HG03439 (cell line): ENCODE measurements around the gene OSGEP.

ENCODE experiments used
- ATAC-seq: cut with Tn5 transposase; IDR thresholded peaks from one replicate; pipeline ENCODE4 v1.9.1; 2021; ENCODE audit warnings: mild to moderate bottlenecking, moderate library complexity; ENCODE audit not compliant: unreplicated experiment

The OSGEP gene

GRCh38 chr14:20434701-20435581 lies 19.7 kb downstream of the OSGEP start:
- no peak for ATAC-seq

GRCh38 chr14:20429801-20430669 lies 24.6 kb downstream of the OSGEP start:
- ATAC-seq: no peak

GRCh38 chr14:20428802-20429201 lies 25.8 kb downstream of the OSGEP start:
- no peak for ATAC-seq

- peak; percentile 28 for ATAC-seq
Observed at GRCh38 chr14:20428010-20428365, 26.6 kb downstream of the OSGEP start.

- peak; percentile 53 for ATAC-seq
Observed at GRCh38 chr14:20427231-20428009, 27.2 kb downstream of the OSGEP start.

GRCh38 chr14:20424851-20425250 lies 29.8 kb downstream of the OSGEP start:
- ATAC-seq: no peak

GRCh38 chr14:20422886-20423285 lies 31.7 kb downstream of the OSGEP start:
- no peak for ATAC-seq

- no peak for ATAC-seq
Observed at GRCh38 chr14:20421267-20421666, 33.3 kb downstream of the OSGEP start.

GRCh38 chr14:20419419-20419818 lies 35.2 kb downstream of the OSGEP start:
- no peak for ATAC-seq

GRCh38 chr14:20418501-20418909 lies 36.1 kb downstream of the OSGEP start:
- ATAC-seq: no peak

- ATAC-seq: no peak
Observed at GRCh38 chr14:20417250-20418186, 37.1 kb downstream of the OSGEP start.

- no peak for ATAC-seq
Observed at GRCh38 chr14:20416223-20416622, 38.4 kb downstream of the OSGEP start.

- no peak for ATAC-seq
Observed at GRCh38 chr14:20415782-20416206, 38.8 kb downstream of the OSGEP start.

- ATAC-seq: no peak
Observed at GRCh38 chr14:20413744-20414082, 40.9 kb downstream of the OSGEP start.

- ATAC-seq: peak; percentile 55
Observed at GRCh38 chr14:20412876-20413743, 41.5 kb downstream of the OSGEP start, which contains the start of gene TEP1. Gene TEP1, minus strand, starts transcription at chr14:20413501. Its CDS starts 5,062 bp downstream, at chr14:20408439.

- ATAC-seq: peak; percentile 63
Observed at GRCh38 chr14:20412411-20412810, 42.2 kb downstream of the OSGEP start.

- ATAC-seq: no peak
Observed at GRCh38 chr14:20409226-20409625, 45.4 kb downstream of the OSGEP start.

- no peak for ATAC-seq
Observed at GRCh38 chr14:20403521-20403920, 51.1 kb downstream of the OSGEP start.
